H1 (cell line): Measurements from ENCODE around the gene CNPY4. TPM values are rescaled to one million over a fixed set of nuclear protein-coding genes. Genes with fewer than 3 reads are reported as not detected.

ENCODE experiments used
- SIN3A ChIP-seq, 2 experiments: IDR thresholded peaks in 1 of 2; conservative IDR thresholded peaks in 1 of 2; 2 replicates each; pipeline ENCODE4 v1.6.1; 2011 to 2012; ENCODE audit warnings: low read length in 2 of 2, improper control_type of control experiment in 1 of 2, low read depth in 1 of 2, mild to moderate bottlenecking in 1 of 2
- ZNF274 ChIP-seq: IDR thresholded peaks from 2 replicates; pipeline ENCODE4 v1.7.0; 2012; ENCODE audit warnings: low read length, borderline replicate concordance; ENCODE audit errors: extremely low read depth
- polyA plus RNA-seq, 7 experiments: library from polyadenylated mRNA; depleted of rRNA in 3 of 7; stranded (reverse) in 5 of 7; unstranded in 2 of 7; fragments of >200 nt in 5 of 7; fragments of 200-250 nt in 2 of 7; gene quantifications; 1 replicate in 5 of 7; 2 replicates in 1 of 7; 4 replicates in 1 of 7; pipeline versions ENCODE4 v1.2.1 to v1.2.3, GENCODE V29; 2011 to 2013; ENCODE audit warnings: missing spikeins in 2 of 7, mixed read lengths in 2 of 7
- total RNA-seq: library from RNA; stranded (reverse); fragmentation: NEBNext Ultra II Directional; extraction: Animal tissue kit (Norgen Biotek cat#: 25700); gene quantifications from 2 replicates; pipeline ENCODE4 v1.2.1, GENCODE V29; 2021

Gene CNPY4
- total and polyA plus RNA-seq, 2 of the 8 experiments (the other 6 are each of a cell fraction or from before 2014, with no cell fraction given), result 10.2 to 15.3 TPM

DNA sequence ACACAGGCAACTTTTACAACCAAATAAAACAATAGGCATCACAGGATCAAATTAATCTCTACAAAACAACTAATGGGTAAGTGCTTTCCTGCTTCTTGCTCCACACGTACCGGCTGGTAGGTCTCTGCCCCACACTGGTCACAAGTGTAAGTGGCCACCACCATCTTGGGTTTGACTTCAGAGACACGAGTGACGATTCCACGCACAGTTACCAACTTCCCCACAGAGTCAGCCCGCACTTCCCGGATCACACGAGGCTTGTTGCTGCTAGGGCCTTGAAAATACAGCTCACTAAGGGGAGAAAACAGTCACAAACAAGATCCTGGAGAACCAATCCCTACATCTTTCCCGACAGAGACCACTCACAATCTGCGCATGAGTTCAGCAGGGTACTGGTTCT, 20.5 kb upstream of the CNPY4 start (continued):
- no peak for TF ChIP-seq SIN3A (conservative IDR thresholded peaks at IDR 0.05 in 1 of 2, IDR thresholded peaks at IDR 0.05 in 1 of 2; ENCODE audit: low read depth in 1 of 2, low read length in 2 of 2)
- no peak for TF ChIP-seq ZNF274
